Activated B cell treated with CpG ODN at 0.5 μM for 24 hours (primary cell): ENCODE results near the gene BTN1A1. TPM values are rescaled to one million over a fixed set of nuclear protein-coding genes. Genes with fewer than 3 reads are reported as not detected.
A peak's percentile ranks its signal among the peaks of the same experiment; 100 is the strongest.
"Not testable (repeated sequence)": the region's sequence is repeated elsewhere in the genome, so short reads cannot be mapped to it uniquely, and the experiment has no call there.

ENCODE experiments used
- ATAC-seq: fragments of 200-7000 bp; cut with Tn5 transposase; one replicate; pipeline ENCODE4 v1.10.0; 2021; ENCODE audit warnings: low read depth, mild to moderate bottlenecking, moderate library complexity
- CTCF ChIA-PET: fragments of 350-600 bp; sonication (Branson Sonifier 250); formaldehyde crosslinking; loops from one replicate; lab custom pipeline; 2021; ENCODE audit warnings: antibody characterized with exemption; lab: Charles Lee
- POLR2A ChIA-PET: fragments of 350-600 bp; sonication (Branson Sonifier 250); formaldehyde crosslinking; loops from one replicate; lab custom pipeline; 2021; ENCODE audit warnings: antibody characterized with exemption; lab: Charles Lee
- DNase-seq: peaks from one replicate; pipeline ENCODE4 v3.0.0; 2022
- H3K27ac Mint-ChIP-seq: one replicate; pipeline ENCODE4 v1.8.0; 2020; ENCODE audit warnings: mixed read lengths
- H3K27me3 Mint-ChIP-seq: one replicate; pipeline ENCODE4 v1.8.0; 2021; ENCODE audit warnings: mixed read lengths
- H3K36me3 Mint-ChIP-seq: one replicate; pipeline ENCODE4 v1.8.0; 2021; ENCODE audit warnings: low read depth, mixed read lengths
- H3K4me1 Mint-ChIP-seq: one replicate; pipeline ENCODE4 v1.8.0; 2021; ENCODE audit warnings: mixed read lengths
- H3K4me3 Mint-ChIP-seq: one replicate; pipeline ENCODE4 v1.8.0; 2020; ENCODE audit warnings: mild to moderate bottlenecking, mixed read lengths
- H3K9me3 Mint-ChIP-seq: one replicate; pipeline ENCODE4 v1.8.0; 2020; ENCODE audit warnings: mixed read lengths
- intact Hi-C: fragments of 100-400 bp; cut with micrococcal nuclease; formaldehyde crosslinking; loops from one replicate; pipeline ENCODE4 v1.15.1; 2024
- total RNA-seq: library from RNA; stranded (reverse); gene quantifications from 2 replicates; pipeline ENCODE4 v1.2.3, GENCODE V29; 2022
- TF ChIP-seq, protein P1 (sequence below): fragments of 200-600 bp; IDR thresholded peaks from one replicate; pipeline ENCODE4 v1.8.0; 2022; ENCODE audit warnings: antibody characterized with exemption, mild to moderate bottlenecking

BTN1A1 gene
- total RNA-seq, 1 donor from 2014 or later: 0.18 TPM

DNA sequence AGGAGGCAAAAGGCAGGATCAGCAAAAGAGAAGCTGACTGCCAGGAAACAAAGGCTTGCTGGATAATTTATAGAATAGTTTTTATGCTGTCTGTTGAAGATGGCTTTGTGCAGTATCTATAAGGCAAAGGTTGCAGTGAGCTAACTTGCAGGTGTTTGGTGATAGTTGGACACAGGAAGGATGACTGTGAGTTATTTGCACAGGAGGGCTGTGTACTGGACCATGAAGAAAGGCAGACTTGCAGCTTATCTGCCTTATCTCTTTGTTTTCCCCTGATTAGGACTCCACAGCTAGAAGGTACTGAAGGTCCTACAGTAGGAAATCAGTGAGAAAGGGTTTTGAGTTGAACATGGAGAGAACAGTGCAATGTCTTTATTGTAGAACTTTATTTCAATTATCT is 2.1 kb downstream of the BTN1A1 start:
- Mint-ChIP-seq H3K36me3 (no peaks in the 10 kb centered on the region), H3K9me3 (no peaks in the 10 kb centered on the region), H3K4me3 (peak overlapping the region; percentile 85), H3K4me1 (peaks cover 24% of the 10 kb centered on the region), H3K27ac (no peak overlapping the region), H3K27me3 (peaks cover 2% of the 10 kb centered on the region)
- ATAC-seq (peak; percentile 87), DNase-seq (no peak)
- intact Hi-C loops: loop anchor here (2.0 kb wide), 1 partner anchor 15 kb away; no protein-coding TSS in a partner anchor
- POLR2A ChIA-PET: interaction anchor here (0.6 to 2.8 kb wide), 10 partner anchors 19 to 297 kb away, joined by 3 to 18 read pairs (median 4); partner anchors contain the start of gene HMGN4
- TF ChIP-seq, protein P1, sequence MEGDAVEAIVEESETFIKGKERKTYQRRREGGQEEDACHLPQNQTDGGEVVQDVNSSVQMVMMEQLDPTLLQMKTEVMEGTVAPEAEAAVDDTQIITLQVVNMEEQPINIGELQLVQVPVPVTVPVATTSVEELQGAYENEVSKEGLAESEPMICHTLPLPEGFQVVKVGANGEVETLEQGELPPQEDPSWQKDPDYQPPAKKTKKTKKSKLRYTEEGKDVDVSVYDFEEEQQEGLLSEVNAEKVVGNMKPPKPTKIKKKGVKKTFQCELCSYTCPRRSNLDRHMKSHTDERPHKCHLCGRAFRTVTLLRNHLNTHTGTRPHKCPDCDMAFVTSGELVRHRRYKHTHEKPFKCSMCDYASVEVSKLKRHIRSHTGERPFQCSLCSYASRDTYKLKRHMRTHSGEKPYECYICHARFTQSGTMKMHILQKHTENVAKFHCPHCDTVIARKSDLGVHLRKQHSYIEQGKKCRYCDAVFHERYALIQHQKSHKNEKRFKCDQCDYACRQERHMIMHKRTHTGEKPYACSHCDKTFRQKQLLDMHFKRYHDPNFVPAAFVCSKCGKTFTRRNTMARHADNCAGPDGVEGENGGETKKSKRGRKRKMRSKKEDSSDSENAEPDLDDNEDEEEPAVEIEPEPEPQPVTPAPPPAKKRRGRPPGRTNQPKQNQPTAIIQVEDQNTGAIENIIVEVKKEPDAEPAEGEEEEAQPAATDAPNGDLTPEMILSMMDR: no peak
- CTCF ChIA-PET: interaction anchor here (1.0 kb wide), 1 partner anchor 16 kb away, joined by 4 read pairs; no protein-coding TSS in a partner anchor

DNA sequence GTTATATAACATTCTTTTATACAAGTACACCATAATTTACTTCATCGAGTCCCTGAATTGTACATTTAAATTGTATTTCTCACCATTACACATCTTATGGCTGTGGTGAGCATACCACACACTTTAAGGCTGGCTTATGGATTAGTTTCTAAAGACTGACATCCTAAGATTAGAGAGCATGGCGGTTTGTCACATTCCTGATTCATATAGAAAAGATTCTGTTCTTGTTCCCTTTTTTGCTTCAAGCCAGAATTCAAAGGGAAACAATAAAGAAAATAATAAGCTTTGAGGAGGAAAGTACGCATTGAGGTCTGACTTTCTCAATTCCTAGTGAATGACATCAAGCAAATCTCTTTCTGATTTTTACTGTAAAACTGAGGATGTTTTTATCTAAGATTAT is 2.5 kb downstream of the BTN1A1 start:
- no peak overlapping the region for H3K27ac Mint-ChIP-seq
- TF ChIP-seq, protein P1: no peak
- intact Hi-C loops: loop anchor here (2.0 kb wide), 1 partner anchor 16 kb away; no protein-coding TSS in a partner anchor
- no peaks in the 10 kb centered on the region for H3K36me3 Mint-ChIP-seq
- H3K4me1 Mint-ChIP-seq: peaks cover 19% of the 10 kb centered on the region
- no peak overlapping the region for H3K4me3 Mint-ChIP-seq
- peaks cover 2% of the 10 kb centered on the region for H3K27me3 Mint-ChIP-seq
- ChIA-PET CTCF (interaction anchor here (1.0 kb wide), 1 partner anchor 16 kb away, joined by 4 read pairs; no protein-coding TSS in a partner anchor), POLR2A (interaction anchor here (0.6 to 2.8 kb wide), 6 partner anchors 19 to 344 kb away, joined by 3 to 18 read pairs (median 8); partner anchors contain the start of gene HMGN4)
- H3K9me3 Mint-ChIP-seq: no peaks in the 10 kb centered on the region
- no peak for ATAC-seq
- no peak for DNase-seq

DNA sequence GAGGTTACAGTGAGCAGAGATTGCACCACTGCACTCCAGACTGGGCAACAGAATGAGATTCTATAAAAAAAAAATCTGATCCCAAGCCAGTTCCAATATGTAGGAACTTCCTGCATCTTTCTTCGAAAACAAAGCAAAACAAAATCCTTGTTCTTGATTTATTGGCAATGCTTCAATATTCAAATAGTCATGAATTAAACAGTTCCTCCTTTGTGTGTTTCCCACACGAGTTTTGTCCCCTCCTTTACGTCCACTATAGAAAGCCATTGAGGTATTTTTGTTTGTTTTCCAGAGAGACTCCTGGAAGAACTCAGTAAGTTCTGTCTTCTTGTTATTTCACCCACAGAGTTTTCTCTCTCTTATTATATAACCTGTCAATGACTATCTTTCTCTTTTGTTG is 7.6 kb downstream of the BTN1A1 start:
- intact Hi-C loops: no loop called here
- Mint-ChIP-seq H3K9me3 (no peaks in the 10 kb centered on the region), H3K27ac (no peak overlapping the region), H3K27me3 (peaks cover 2% of the 10 kb centered on the region), H3K4me3 (no peak overlapping the region), H3K36me3 (no peaks in the 10 kb centered on the region), H3K4me1 (peaks cover under 1% of the 10 kb centered on the region)
- no peak for DNase-seq
- CTCF ChIA-PET: no interaction called here
- ATAC-seq: no peak
- POLR2A ChIA-PET: no interaction called here
- TF ChIP-seq, protein P1: no peak

GRCh38 chr6:26511033-26511432 is 10.9 kb downstream of the BTN1A1 start:
- POLR2A ChIA-PET: interaction anchor here (0.6 kb wide), 1 partner anchor 22 kb away, joined by 3 read pairs; no protein-coding TSS in a partner anchor
- intact Hi-C loops: not testable (repeated sequence)

DNA sequence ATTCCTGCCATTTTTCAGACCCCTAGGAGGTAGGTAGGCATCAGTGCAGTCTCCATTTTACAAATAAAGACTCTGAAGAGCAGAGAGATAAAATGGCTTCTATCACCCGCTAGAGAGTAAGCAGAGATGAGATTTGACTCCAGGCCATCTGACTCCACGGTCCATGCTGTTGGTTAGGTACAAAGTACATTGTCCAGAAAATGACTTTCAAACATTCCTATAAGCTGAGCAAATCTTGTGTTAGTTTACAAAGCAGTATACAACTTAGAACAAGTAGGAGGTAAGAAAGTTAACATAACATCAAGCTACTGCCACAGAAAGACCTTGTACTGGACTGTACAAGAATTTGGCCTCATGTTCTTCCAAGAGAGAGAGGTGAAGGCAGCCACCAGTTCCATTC is 14.9 kb downstream of the BTN1A1 start:
- ATAC-seq (no peak), DNase-seq (no peak)
- H3K9me3 Mint-ChIP-seq: no peaks in the 10 kb centered on the region
- no peak overlapping the region for H3K4me3 Mint-ChIP-seq
- peaks cover 1% of the 10 kb centered on the region for H3K4me1 Mint-ChIP-seq
- no peaks in the 10 kb centered on the region for H3K27me3 Mint-ChIP-seq
- POLR2A ChIA-PET: no interaction called here
- CTCF ChIA-PET: no interaction called here
- H3K36me3 Mint-ChIP-seq: no peaks in the 10 kb centered on the region
- no peak overlapping the region for H3K27ac Mint-ChIP-seq
- TF ChIP-seq, protein P1: no peak
- intact Hi-C loops: loop anchor here (2.0 kb wide), 1 partner anchor 14 kb away; the partner anchor contains the start of gene BTN1A1

More at GRCh38 chr6:26511033-26511432, 10.9 kb downstream of the BTN1A1 start:
- H3K27ac Mint-ChIP-seq, H3K4me3 Mint-ChIP-seq, ATAC-seq, DNase-seq, CTCF ChIA-PET, H3K36me3 Mint-ChIP-seq, H3K9me3 Mint-ChIP-seq, H3K4me1 Mint-ChIP-seq, H3K27me3 Mint-ChIP-seq: not testable (repeated sequence)
